Liver (tissue), 9 donors: ENCODE data around the gene HIVEP3. TPM values are rescaled to one million over a fixed set of nuclear protein-coding genes. Genes with fewer than 3 reads are reported as not detected.

Experiments
- DNase-seq: peaks from one replicate; pipeline ENCODE4 v3.0.0-alpha.2; 2017; ENCODE audit warnings: low spot score
- H3K27ac ChIP-seq, 2 donors: one replicate each; pipeline ENCODE4 v1.7.0; 2013; ENCODE audit warnings: inconsistent platforms in 2 of 2, low read length in 2 of 2, control low read depth in 1 of 2, low read depth in 1 of 2, mild to moderate bottlenecking in 1 of 2
- H3K27me3 ChIP-seq, 4 donors: one replicate each; pipeline versions ENCODE4 v1.6.1 to v1.7.0; 2013; ENCODE audit warnings: low read length in 3 of 4, inconsistent platforms in 1 of 4, mild to moderate bottlenecking in 1 of 4, moderate library complexity in 1 of 4; ENCODE audit not compliant: control insufficient read depth in 4 of 4, insufficient read depth in 4 of 4
- H3K36me3 ChIP-seq, 4 donors: one replicate each; pipeline versions ENCODE4 v1.6.1 to v1.7.0; 2013; ENCODE audit warnings: low read length in 3 of 4, mild to moderate bottlenecking in 3 of 4, low read depth in 1 of 4, moderate library complexity in 1 of 4; ENCODE audit not compliant: control insufficient read depth in 4 of 4, insufficient read depth in 3 of 4
- H3K4me1 ChIP-seq, 4 donors: one replicate each; pipeline versions ENCODE4 v1.6.1 to v1.7.0; 2013; ENCODE audit warnings: low read length in 3 of 4, mild to moderate bottlenecking in 3 of 4, moderate library complexity in 1 of 4; ENCODE audit not compliant: control insufficient read depth in 4 of 4, insufficient read depth in 4 of 4
- H3K4me3 ChIP-seq, 3 donors: one replicate each; pipeline versions ENCODE4 v1.6.1 to v1.7.0; 2013; ENCODE audit warnings: low read length in 3 of 3, control low read depth in 1 of 3, low read depth in 1 of 3, mild to moderate bottlenecking in 1 of 3
- H3K9ac ChIP-seq, 2 donors: one replicate each; pipeline ENCODE4 v1.7.0; 2013; ENCODE audit warnings: low read length in 2 of 2, mild to moderate bottlenecking in 2 of 2, moderate library complexity in 2 of 2, control low read depth in 1 of 2, low read depth in 1 of 2
- H3K9me3 ChIP-seq, 4 donors: one replicate each; pipeline versions ENCODE4 v1.6.1 to v1.7.0; 2013; ENCODE audit warnings: low read length in 3 of 4; ENCODE audit not compliant: control insufficient read depth in 4 of 4
- ATF3 ChIP-seq: IDR thresholded peaks from 2 replicates; pipeline ENCODE4 v1.6.1; 2016; ENCODE audit warnings: antibody characterized with exemption
- EGR1 ChIP-seq, 2 donors: IDR thresholded peaks; 2 replicates each; pipeline ENCODE4 v1.6.1; 2016 to 2018; ENCODE audit warnings: antibody characterized with exemption in 2 of 2, low read depth in 2 of 2
- FOXA1 ChIP-seq: IDR thresholded peaks from 2 replicates; pipeline ENCODE4 v1.6.1; 2016; ENCODE audit warnings: antibody characterized with exemption
- FOXA2 ChIP-seq: IDR thresholded peaks from 2 replicates; pipeline ENCODE4 v1.6.1; 2016; ENCODE audit warnings: antibody characterized with exemption
- HNF4A ChIP-seq, 2 donors: conservative IDR thresholded peaks; 2 replicates each; pipeline ENCODE4 v1.6.1; 2016; ENCODE audit warnings: antibody characterized with exemption in 2 of 2, mild to moderate bottlenecking in 2 of 2
- HNF4G ChIP-seq: IDR thresholded peaks from 2 replicates; pipeline ENCODE4 v1.6.1; 2016; ENCODE audit warnings: antibody characterized with exemption
- MAX ChIP-seq: IDR thresholded peaks from 2 replicates; pipeline ENCODE4 v1.6.1; 2016; ENCODE audit warnings: antibody characterized with exemption
- NR2F2 ChIP-seq: IDR thresholded peaks from 2 replicates; pipeline ENCODE4 v1.6.1; 2016; ENCODE audit warnings: antibody characterized with exemption
- RAD21 ChIP-seq, 2 donors: IDR thresholded peaks; 2 replicates each; pipeline ENCODE4 v1.6.1; 2016; ENCODE audit warnings: antibody characterized with exemption in 2 of 2, mild to moderate bottlenecking in 2 of 2
- RXRA ChIP-seq, 2 donors: IDR thresholded peaks; 2 replicates each; pipeline ENCODE4 v1.6.1; 2017 to 2018; ENCODE audit warnings: antibody characterized with exemption in 2 of 2, mild to moderate bottlenecking in 1 of 2
- TAF1 ChIP-seq: conservative IDR thresholded peaks from 2 replicates; pipeline ENCODE4 v1.6.1; 2016; ENCODE audit warnings: antibody characterized with exemption, mild to moderate bottlenecking
- YY1 ChIP-seq: IDR thresholded peaks from 2 replicates; pipeline ENCODE4 v1.6.1; 2016; ENCODE audit warnings: antibody characterized with exemption, mild to moderate bottlenecking
- WGBS: extraction: QIAGEN DNeasy Blood & Tissue Kit; methylation state at CpG from one replicate; pipeline ENCODE4 v1.1.7; 2013; 5-methylcytosine and 5-hydroxymethylcytosine counted together
- polyA plus RNA-seq, 2 donors: library from polyadenylated mRNA; stranded (reverse) in 1 of 2; unstranded in 1 of 2; fragments of 200-250 nt in 1 of 2; fragments of >200 nt in 1 of 2; fragmentation: Nextera tagmentation in 1 of 2; extraction: Ambion mirVana in 1 of 2; gene quantifications; one replicate each; pipeline versions ENCODE4 v1.2.1 to v1.2.3, GENCODE V29; 2013 to 2015
- total RNA-seq, 2 donors: library from RNA; depleted of rRNA; stranded (reverse); fragments of >200 nt; gene quantifications; one replicate each; pipeline ENCODE4 v1.2.3, GENCODE V29; 2014
- TF ChIP-seq, protein P1 (sequence below): IDR thresholded peaks from 2 replicates; pipeline ENCODE4 v1.6.1; 2016; ENCODE audit warnings: antibody characterized with exemption, mild to moderate bottlenecking
- TF ChIP-seq, protein P2 (sequence below): IDR thresholded peaks from 2 replicates; pipeline ENCODE4 v1.6.1; 2016; ENCODE audit warnings: antibody characterized with exemption
- donor health status: healthy.
- donor health status: healthy.
- donor health status: healthy.
- donor health status: healthy.
- donor health status: healthy.

Gene HIVEP3
- total and polyA plus RNA-seq, 4 donors, result 0.93 to 1.6 (median 1.4) TPM

DNA sequence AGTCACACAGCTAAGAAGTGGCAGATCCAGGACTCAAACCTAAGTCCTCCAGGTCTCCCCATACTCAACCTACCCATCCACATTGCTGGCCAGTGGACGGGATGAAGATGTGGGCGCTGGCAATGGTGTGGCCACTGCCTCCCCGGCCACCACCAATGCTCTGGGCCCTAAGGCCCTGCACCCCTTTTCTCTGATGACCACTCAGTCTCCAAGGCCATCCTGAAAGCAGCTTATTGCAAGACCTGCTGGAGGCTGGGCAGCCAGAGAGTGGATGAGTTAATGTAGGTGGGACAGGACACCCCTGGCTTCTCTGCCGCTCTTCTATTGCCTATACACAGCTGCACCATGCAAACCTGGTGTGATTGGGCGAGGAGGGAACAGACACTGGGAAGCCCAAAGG, 178.7 kb downstream of the HIVEP3 start:
- Histone ChIP-seq H3K27me3 (no peaks in the 10 kb centered on the region), H3K4me1 (peaks cover 0 to 5% (median 2%) of the 10 kb centered on the region in 4 donors), H3K27ac (no peak overlapping the region), H3K9ac (no peak overlapping the region), H3K4me3 (no peak overlapping the region), H3K36me3 (no peaks in the 10 kb centered on the region), H3K9me3 (no peaks in the 10 kb centered on the region)
- DNase-seq, result no peak
- WGBS, result 97% methylated on average over 5 of the region's 5 CpGs
- no peak for TF ChIP-seq YY1
- TF ChIP-seq, protein P1, sequence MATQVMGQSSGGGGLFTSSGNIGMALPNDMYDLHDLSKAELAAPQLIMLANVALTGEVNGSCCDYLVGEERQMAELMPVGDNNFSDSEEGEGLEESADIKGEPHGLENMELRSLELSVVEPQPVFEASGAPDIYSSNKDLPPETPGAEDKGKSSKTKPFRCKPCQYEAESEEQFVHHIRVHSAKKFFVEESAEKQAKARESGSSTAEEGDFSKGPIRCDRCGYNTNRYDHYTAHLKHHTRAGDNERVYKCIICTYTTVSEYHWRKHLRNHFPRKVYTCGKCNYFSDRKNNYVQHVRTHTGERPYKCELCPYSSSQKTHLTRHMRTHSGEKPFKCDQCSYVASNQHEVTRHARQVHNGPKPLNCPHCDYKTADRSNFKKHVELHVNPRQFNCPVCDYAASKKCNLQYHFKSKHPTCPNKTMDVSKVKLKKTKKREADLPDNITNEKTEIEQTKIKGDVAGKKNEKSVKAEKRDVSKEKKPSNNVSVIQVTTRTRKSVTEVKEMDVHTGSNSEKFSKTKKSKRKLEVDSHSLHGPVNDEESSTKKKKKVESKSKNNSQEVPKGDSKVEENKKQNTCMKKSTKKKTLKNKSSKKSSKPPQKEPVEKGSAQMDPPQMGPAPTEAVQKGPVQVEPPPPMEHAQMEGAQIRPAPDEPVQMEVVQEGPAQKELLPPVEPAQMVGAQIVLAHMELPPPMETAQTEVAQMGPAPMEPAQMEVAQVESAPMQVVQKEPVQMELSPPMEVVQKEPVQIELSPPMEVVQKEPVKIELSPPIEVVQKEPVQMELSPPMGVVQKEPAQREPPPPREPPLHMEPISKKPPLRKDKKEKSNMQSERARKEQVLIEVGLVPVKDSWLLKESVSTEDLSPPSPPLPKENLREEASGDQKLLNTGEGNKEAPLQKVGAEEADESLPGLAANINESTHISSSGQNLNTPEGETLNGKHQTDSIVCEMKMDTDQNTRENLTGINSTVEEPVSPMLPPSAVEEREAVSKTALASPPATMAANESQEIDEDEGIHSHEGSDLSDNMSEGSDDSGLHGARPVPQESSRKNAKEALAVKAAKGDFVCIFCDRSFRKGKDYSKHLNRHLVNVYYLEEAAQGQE, result no peak
- TF ChIP-seq MAX, result no peak
- TF ChIP-seq HNF4G, result no peak
- TF ChIP-seq FOXA1, result no peak
- no peak for TF ChIP-seq EGR1 (IDR thresholded peaks at IDR 0.05; ENCODE audit: low read depth in 2 of 2)
- TF ChIP-seq, protein P2, sequence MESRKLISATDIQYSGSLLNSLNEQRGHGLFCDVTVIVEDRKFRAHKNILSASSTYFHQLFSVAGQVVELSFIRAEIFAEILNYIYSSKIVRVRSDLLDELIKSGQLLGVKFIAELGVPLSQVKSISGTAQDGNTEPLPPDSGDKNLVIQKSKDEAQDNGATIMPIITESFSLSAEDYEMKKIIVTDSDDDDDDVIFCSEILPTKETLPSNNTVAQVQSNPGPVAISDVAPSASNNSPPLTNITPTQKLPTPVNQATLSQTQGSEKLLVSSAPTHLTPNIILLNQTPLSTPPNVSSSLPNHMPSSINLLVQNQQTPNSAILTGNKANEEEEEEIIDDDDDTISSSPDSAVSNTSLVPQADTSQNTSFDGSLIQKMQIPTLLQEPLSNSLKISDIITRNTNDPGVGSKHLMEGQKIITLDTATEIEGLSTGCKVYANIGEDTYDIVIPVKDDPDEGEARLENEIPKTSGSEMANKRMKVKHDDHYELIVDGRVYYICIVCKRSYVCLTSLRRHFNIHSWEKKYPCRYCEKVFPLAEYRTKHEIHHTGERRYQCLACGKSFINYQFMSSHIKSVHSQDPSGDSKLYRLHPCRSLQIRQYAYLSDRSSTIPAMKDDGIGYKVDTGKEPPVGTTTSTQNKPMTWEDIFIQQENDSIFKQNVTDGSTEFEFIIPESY, result no peak
- TF ChIP-seq FOXA2, result no peak
- TF ChIP-seq HNF4A (conservative IDR thresholded peaks at IDR 0.05), result no peak
- TF ChIP-seq TAF1, result no peak
- no peak for TF ChIP-seq NR2F2
- no peak for TF ChIP-seq ATF3

DNA sequence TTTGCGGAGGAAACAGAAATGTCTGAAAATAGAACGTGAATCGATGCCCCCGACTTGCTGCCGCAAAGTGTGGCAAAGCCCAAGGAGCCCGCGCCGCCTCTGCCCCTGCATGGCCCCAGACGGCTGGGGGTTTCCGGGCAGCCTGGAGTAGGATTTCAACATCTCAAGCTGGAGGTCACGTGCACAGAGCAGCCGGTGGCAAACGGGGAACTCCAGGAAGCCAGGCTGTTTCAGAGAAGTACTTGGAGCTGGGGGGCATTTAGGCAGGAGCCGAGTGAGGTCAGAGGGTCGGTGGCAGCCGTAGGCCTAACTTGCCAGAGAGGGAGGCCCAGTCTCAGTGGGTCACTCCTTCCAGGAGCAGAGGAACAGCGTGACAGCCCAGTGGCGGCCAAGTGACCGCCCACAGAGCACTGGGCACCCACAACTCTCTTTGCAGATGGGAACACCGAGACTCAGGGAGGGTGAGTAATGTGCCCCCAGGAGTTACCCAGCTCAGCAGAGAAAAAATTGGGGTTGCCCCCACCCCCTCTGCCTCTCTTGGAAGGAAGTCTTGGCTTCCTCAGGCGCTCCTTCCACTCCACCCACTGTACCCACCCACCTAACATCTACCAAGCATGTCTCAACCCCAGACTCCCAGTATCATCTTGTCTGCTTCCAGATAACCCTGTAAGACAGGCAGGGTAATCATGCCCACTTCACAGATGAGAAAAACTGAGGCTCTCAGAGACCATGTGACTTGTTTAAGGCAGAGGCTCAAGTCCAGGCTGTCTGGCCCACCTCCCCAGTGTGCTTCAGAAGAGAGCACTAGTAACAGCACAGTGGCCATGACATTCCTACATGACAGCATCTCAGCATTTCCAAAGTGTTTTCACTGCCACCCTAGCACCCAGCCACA, 179.4 kb downstream of the HIVEP3 start:
- H3K9me3 ChIP-seq, result no peaks in the 10 kb centered on the region
- H3K27ac ChIP-seq, result no peak overlapping the region
- H3K9ac ChIP-seq, result no peak overlapping the region
- no peak overlapping the region for H3K4me3 ChIP-seq
- WGBS, result 47% methylated on average over 21 of the region's 21 CpGs
- H3K4me1 ChIP-seq, result peaks cover 0 to 5% (median 2%) of the 10 kb centered on the region in 4 donors
- DNase-seq, result peak; percentile 45
- H3K36me3 ChIP-seq, result no peaks in the 10 kb centered on the region
- no peaks in the 10 kb centered on the region for H3K27me3 ChIP-seq
- peak; percentile 10 for TF ChIP-seq YY1
- peak; percentile 7 to 18 for TF ChIP-seq RXRA (IDR thresholded peaks at IDR 0.05)
- peak in 1 of 2 donors; percentile 33 for TF ChIP-seq RAD21 (IDR thresholded peaks at IDR 0.05)
- no peak for TF ChIP-seq HNF4G
